ENCODE data around the gene SEMA3B.
"Not testable (repeated sequence)": the region's sequence is repeated elsewhere in the genome, so short reads cannot be mapped to it uniquely, and the experiment has no call there.

Gene SEMA3B

GRCh38 chr3:50268703-50269451 is at the start of gene SEMA3B:
Gene SEMA3B (plus strand): TSS chr3:50269147. CDS start chr3:50269241, 94 bp downstream.
- no peak for FAIRE-seq

GRCh38 chr3:50219285-50219684 is 49.7 kb upstream of the SEMA3B start:
- no peak for FAIRE-seq

GRCh38 chr3:50220109-50220508 is 48.8 kb upstream of the SEMA3B start:
- FAIRE-seq: no peak

- FAIRE-seq: no peak
Observed at GRCh38 chr3:50221051-50221410, 47.9 kb upstream of the SEMA3B start.

GRCh38 chr3:50221411-50222168 is 47.4 kb upstream of the SEMA3B start:
- no peak for FAIRE-seq

GRCh38 chr3:50222169-50222528 is 46.8 kb upstream of the SEMA3B start:
- no peak for FAIRE-seq

- no peak for FAIRE-seq
Observed at GRCh38 chr3:50224639-50225038, 44.3 kb upstream of the SEMA3B start.

GRCh38 chr3:50226888-50227389 is 42.0 kb upstream of the SEMA3B start:
- no peak for FAIRE-seq

- no peak for FAIRE-seq
Observed at GRCh38 chr3:50227390-50228183, 41.4 kb upstream of the SEMA3B start.

GRCh38 chr3:50228184-50228763 is 40.7 kb upstream of the SEMA3B start:
- not testable (repeated sequence) for FAIRE-seq

GRCh38 chr3:50229490-50229889 is 39.5 kb upstream of the SEMA3B start:
- no peak for FAIRE-seq

- FAIRE-seq: no peak
Observed at GRCh38 chr3:50230104-50230793, 38.7 kb upstream of the SEMA3B start.

GRCh38 chr3:50230794-50231125 is 38.2 kb upstream of the SEMA3B start:
- FAIRE-seq: no peak

GRCh38 chr3:50231581-50231980 is 37.4 kb upstream of the SEMA3B start:
- no peak for FAIRE-seq

GRCh38 chr3:50232303-50232702 is 36.6 kb upstream of the SEMA3B start:
- no peak for FAIRE-seq

GRCh38 chr3:50233176-50233575 is 35.8 kb upstream of the SEMA3B start:
- FAIRE-seq: no peak

GRCh38 chr3:50235716-50236483 is 33.0 kb upstream of the SEMA3B start, which contains the start of gene GNAI2:
Gene GNAI2 (plus strand): TSS chr3:50236204. CDS start chr3:50236336, 132 bp downstream.
- FAIRE-seq: peak; percentile 100

GRCh38 chr3:50236484-50237132 is 32.3 kb upstream of the SEMA3B start:
- FAIRE-seq: no peak

GRCh38 chr3:50237133-50237651 is 31.8 kb upstream of the SEMA3B start:
- FAIRE-seq: no peak

- no peak for FAIRE-seq
Observed at GRCh38 chr3:50237754-50238548, 31.0 kb upstream of the SEMA3B start.

All from endometrium (tissue), 2 donors.